NCI-H748 (cell line): Measurements from ENCODE around the gene MED15.
"Not testable (repeated sequence)": the region's sequence is repeated elsewhere in the genome, so short reads cannot be mapped to it uniquely, and the experiment has no call there.

Experiments used
- DNase-seq: peaks from one replicate; lab custom pipeline; 2025; ENCODE audit not compliant: unreplicated experiment; lab: John Stamatoyannopoulos, UW

The MED15 gene

DNA sequence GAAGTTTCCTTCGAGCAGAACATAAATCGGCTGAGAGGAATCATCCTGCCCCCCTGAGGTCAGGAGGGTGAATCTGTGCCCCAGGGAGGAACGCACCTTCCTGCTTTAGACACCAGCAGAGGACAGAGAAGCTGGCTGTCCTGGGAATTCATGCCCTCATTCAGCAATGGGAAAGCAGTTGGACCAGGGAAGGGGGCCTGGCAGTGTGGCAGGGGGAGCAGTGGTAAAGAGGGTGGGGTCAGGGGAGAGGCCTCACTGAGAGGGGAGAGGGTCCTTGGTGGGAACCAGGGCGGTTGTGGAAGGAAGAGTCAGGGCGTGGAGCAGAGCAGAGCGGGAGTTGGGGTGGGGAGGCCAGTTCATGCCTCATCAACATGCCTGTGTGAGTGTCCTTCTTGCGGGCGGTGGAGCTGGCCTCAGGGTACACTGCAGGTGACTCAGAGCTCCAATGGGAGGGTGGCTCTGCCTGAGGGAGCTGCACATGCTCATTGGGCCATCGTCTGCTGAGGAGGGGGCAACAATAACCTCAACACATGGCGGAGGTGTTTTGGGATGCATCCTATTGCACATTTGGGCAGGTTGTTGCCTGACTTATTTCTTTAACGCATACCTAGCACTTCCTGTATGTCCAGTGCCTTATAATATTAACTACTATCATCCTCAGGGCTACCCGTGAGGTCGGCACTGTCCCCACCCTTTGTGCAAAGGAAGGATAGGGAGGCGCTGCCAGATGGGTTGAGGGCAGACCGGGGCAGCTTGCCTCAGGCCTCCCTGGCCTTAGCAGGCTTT is 23.2 kb downstream of the MED15 start:
- DNase-seq = no peak

DNA sequence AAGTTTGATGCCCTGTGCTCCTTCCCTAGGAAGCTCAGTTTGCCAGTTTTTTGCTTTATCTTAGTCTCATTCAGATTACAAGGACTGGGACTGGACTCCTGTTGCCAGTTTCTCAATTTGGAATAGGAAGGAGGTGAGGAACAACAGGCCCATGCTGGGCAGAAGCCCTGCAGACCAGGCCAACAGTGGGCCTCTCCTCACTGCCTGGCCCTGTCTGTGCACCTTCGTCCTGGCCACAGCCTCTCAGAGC is 23.7 kb downstream of the MED15 start:
- no peak for DNase-seq

GRCh38 chr22:20531404-20532201 is 24.2 kb downstream of the MED15 start:
- DNase-seq = no peak

DNA sequence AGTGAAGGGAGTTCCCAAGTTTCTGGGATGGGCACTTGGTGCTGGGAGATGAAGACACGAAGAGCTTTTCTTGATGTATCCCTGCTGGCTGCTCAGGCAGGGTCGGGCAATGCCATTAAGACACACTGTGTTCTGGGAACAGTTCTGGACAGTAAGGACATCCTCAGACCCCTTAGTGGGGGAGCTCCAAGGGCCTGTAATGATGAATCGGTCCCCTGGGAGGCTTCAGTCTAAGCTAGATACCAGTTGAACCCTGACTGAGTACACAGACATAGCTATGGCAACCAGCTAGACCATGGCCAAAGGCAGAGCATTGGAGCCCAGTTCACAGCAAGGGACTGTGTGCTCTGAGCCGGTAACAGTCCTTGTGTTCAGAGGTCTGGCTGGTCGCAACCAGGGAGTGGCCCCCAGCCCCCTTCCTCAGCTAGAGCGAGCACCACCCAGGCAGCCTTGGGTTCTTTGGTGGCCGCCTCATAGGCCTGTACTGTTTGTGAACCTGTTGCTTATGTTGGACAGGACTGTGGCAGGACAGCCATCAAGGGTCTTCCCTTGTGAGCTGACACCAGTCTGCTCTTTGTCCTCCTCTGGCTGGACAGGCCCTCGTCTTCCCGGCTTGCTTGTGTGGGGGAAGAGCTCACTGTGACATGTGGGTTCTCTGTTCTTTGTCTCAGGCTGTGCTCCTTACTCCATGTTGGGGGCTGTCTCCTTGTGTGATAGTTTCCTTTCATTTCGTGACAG is 25.0 kb downstream of the MED15 start:
- DNase-seq = no peak

DNA sequence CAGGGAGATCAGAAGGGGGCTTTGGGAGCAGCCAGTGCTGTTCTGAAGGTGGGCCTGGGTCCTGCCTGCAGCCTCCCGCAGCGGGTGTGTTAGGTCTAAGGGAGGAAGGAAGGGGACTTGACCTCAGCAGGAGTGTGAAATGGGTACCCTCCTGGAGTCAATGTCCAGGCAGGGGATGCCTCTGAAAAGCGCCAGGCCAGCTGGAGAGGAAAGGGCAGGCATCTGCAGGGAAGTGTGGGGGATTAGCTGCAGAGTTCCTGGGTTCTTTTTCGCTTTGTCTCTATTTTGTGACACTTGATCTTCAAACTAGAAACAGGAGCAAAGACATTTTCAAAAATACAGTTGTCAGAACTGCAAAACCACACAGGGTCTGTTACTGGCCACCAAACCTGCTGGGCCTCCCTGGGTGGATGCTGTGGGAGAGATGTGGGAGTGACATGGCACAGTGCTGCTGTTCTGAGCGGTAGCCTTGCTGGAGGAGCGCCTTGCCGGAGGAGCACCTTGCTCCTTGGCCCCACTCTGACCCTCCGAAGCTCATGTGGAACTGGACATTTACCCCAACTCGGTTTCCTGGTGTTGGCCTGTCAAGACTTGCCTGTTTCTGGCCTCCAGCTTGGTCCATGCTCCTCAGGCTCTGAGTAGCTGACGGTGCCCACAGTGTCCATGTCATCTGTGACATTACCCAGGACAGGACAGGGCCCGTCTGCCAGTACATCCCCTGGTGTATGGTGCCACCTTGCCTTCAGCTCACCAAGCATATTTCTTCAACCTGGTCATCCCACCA is 25.9 kb downstream of the MED15 start:
- no peak for DNase-seq

DNA sequence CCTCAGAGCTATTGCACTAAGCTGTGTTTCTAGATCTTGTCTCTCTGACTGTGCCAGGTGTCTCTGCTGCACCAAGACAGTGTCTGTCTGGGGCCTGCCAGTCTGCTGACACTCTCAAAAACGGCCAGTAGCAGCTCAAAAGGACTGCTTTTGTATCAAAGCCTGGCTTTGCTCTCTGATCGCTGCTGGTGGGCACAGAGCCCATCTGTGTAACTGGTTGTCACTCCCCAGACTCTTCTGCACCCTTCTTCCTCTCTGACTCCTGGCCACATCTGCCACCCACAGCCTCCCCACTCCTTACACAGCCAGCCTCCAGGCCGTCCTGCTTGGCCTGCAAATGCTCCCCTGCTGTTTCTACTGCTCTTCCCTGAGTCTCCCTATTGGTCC is 26.5 kb downstream of the MED15 start:
- DNase-seq = no peak

DNA sequence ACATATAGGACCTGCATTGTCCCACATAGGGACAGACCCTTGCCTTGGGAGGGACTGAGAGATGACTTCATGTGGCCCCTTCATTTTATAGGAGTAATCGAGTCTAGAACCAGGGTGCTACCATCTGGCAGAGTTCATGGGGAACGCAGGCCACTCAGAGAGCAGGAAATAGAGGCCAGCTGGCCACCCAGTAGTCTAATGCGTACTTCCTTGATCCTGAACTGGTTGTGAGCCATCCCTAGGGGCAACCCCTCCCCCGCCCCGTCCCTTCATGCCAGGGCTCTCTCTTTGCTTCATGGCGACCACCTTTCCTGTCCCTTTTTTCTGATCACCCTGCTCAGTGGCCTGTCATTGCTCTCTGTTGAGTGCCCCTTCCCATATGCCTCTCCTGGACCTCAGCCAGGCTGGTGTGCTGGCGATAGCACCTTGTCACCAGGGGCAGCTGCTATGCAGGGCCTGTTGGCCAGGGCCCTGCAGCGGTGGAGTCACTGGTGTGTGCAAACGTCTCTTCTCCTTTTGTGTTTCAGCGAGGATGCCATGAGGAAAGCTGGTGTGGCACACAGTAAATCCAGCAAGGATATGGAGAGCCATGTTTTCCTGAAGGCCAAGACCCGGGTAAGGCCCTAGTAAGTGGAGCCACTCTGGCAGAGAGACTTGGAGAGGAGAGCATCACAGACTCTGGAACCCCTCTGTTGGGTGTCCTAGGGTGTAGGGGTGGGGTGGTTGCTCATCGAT is 29.3 kb downstream of the MED15 start:
- DNase-seq = no peak

DNA sequence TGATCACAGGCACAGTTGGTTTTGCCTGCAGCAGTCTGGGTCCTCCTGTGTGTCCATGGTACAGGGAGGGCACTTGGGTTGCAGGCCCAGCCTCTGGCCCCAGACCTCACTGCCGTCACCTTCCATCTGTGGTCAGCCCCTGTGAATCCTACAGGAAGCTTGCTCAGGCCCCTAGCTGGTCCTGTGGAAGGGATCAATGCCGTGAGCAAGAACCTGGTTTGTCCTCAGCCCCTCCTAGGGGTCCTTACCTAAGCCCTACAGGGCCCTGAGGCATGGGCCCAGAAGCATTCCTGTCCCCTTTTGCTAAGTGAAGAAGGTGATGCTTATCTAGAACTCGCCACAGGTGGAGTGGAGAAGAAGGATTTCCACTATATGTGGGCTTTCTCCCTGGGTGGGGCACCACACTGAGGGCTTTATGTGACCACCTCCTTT is 29.9 kb downstream of the MED15 start:
- no peak for DNase-seq

DNA sequence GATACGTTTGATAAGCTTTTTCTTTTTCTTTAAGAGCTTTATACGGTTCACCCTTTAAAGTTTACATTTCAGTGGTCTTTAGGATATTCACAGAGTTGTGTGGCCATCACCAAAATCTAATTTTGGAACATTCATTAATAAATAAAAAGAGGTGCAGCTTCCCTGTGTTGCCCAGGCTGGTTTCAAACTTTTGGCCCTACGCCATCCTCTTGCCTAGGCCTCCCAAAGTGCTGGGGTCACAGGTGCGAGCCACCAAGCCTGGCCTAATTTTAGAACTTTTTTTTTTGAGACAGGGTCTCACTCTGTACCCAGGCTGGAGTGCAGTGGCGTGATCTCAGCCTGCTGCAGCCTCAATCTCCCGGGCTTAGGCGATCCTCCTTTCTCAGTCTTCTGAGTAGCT is 30.6 kb downstream of the MED15 start:
- no peak for DNase-seq

DNA sequence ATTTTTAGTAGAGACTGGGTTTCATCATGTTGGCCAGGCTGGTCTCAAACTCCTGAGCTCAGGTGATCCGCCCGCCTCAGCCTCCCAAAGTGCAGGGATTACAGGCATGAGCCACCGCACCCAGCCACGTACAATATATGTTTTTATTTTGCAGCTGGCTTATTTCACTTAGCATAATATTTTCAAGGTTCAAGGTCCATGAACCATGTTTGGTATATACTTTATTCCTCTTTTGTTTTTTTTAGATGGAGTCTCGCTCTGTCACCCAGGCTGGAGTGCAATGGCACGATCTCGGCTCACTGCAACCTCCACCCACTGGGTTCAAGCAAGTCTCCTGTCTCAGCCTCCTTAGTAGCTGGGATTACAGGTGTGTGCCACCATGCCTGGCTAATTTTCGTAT is 31.5 kb downstream of the MED15 start:
- not testable (repeated sequence) for DNase-seq

GRCh38 chr22:20542055-20542454 is 34.6 kb downstream of the MED15 start:
- no peak for DNase-seq

GRCh38 chr22:20542736-20543135 is 35.3 kb downstream of the MED15 start:
- DNase-seq = no peak

DNA sequence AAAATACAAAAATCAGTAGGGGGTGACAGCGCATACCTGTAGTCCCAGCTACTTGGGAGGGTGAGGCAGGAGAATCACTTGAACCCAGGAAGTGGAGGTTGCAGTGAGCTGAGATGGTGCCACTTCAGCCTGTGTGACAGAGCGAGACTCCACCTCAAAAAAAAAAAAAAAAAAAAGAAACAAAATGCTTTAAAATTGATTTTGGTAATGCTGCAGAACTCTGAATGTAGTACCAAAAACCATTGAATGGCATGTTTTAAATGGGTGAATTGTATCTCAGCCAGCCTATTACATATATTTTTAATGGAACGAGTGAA is 37.9 kb downstream of the MED15 start:
- not testable (repeated sequence) for DNase-seq

DNA sequence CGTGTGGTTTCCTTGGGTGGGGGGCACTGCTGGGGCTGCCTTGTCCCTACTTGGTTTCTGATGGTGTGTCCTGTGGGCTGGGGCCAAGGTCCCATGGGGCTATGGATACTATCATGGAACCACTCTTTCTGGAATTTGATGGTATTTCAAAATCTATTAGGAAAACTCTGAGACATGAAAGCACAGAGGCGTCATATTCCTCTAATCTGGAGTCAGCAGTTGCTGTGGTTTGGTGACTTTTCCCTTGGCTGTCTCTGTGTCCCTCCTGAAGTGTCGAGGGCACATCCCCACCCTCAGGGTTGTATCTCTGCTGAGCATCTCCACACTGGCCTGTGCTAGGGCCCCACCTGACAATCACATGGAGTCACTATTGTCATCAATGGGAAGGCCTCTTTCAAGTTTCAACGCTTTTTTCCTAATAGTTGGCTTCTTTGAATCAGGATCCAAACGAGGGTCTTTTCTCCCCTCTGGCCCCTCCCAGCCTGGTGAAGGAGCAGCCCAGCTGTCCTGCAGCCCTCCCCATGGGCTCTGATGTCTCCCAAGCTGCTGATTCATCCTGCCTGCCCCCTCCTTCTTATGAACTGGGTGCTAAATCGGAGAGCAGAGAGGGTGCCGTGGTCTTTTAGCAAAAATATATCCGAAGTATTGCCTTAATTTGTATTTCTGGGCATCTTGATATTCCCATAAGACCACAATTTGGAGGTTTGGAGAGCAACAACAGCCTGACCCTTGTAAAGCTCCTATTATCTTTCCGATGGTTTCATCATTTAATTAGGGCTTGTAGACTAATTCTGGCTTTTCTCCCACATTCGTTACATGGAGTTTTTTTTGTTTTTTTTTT is 38.5 kb downstream of the MED15 start:
- no peak for DNase-seq

- DNase-seq = no peak
Observed at GRCh38 chr22:20546541-20546950, 39.1 kb downstream of the MED15 start.

DNA sequence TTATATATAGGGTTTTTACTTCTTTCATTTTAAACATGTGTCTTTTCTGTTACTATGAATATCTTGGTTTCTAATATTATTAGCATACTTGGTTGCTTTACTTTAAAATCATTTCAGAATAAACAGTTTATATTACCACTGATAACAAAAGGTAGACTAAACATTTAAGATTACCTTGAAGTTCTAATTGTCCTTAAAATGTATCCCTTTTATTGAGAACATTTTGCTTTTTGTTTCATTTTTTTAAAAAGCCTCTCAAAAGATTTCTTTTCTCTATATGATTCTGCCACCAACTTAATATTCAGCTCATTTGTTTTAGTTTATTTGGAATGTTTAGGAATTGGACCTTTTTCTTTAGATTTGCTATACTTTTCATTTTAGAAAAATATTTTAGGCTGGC is 39.6 kb downstream of the MED15 start:
- DNase-seq = no peak

GRCh38 chr22:20548806-20549205 is 41.4 kb downstream of the MED15 start:
- no peak for DNase-seq

DNA sequence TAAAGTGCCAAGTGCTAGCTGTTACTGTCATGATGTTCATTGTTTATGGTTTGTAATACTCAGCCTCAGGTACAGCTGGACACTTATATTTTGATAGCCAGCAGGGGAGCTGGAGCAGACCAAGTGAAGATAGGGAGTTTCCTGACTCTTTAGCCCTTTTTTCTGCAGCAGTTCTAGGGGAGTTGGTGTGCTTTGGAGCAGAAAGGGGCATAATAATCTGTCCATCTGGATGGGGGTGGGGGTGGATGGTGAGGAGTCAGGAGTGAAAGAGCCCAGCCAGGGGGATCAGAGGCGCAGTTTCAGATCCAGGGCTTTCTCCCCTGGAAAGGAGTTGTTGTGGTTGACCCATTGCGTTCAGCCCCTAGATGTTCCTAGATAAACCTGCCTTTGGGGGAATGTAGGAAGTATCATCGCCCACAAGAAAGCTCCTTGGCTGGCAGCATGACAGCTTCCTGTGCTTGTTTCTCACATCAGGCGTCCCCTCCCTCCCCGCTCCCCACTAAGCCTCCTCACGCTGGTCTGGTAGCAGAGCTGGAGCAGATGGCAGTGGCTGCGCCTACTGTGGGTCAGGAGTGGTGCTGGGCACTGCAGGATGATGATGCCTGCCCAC is 41.9 kb downstream of the MED15 start:
- DNase-seq = no peak

GRCh38 chr22:20550057-20550817 is 42.8 kb downstream of the MED15 start:
- no peak for DNase-seq
